WERI-Rb-1 (cell line): ENCODE measurements around the gene OBP2A.
"Not testable (repeated sequence)": the region's sequence is repeated elsewhere in the genome, so short reads cannot be mapped to it uniquely, and the experiment has no call there.

ENCODE experiments used
- DNase-seq: peaks from one replicate; pipeline ENCODE4 v3.0.0-alpha.2; 2020
- H3K27ac ChIP-seq: fragments of 250-450 bp; sonication (Bioruptor Pico); 2 replicates; pipeline ENCODE4 v1.5.1; 2020; ENCODE audit warnings: mild to moderate bottlenecking, moderate library complexity
- H3K27me3 ChIP-seq: fragments of 250-450 bp; sonication (Bioruptor Pico); 2 replicates; pipeline ENCODE4 v1.5.1; 2021; ENCODE audit warnings: mild to moderate bottlenecking, low read depth, moderate library complexity; ENCODE audit not compliant: insufficient read depth, severe bottlenecking
- H3K36me3 ChIP-seq: fragments of 250-450 bp; sonication (Bioruptor Pico); 2 replicates; pipeline ENCODE4 v1.5.1; 2020; ENCODE audit warnings: mild to moderate bottlenecking, moderate library complexity
- H3K4me3 ChIP-seq: 2 replicates; pipeline ENCODE4 v1.5.1; 2011; ENCODE audit warnings: low read depth, mild to moderate bottlenecking, control low read depth, low read length
- H3K9me3 ChIP-seq: fragments of 250-450 bp; sonication (Bioruptor Pico); 2 replicates; pipeline ENCODE4 v1.5.1; 2021; ENCODE audit warnings: mild to moderate bottlenecking, moderate library complexity; ENCODE audit not compliant: severe bottlenecking
- TF ChIP-seq, protein P1 (sequence below): IDR thresholded peaks from 2 replicates; pipeline ENCODE4 v1.5.1; 2011; ENCODE audit warnings: low read depth, mild to moderate bottlenecking, control low read depth, inconsistent platforms, low read length

OBP2A gene

DNA sequence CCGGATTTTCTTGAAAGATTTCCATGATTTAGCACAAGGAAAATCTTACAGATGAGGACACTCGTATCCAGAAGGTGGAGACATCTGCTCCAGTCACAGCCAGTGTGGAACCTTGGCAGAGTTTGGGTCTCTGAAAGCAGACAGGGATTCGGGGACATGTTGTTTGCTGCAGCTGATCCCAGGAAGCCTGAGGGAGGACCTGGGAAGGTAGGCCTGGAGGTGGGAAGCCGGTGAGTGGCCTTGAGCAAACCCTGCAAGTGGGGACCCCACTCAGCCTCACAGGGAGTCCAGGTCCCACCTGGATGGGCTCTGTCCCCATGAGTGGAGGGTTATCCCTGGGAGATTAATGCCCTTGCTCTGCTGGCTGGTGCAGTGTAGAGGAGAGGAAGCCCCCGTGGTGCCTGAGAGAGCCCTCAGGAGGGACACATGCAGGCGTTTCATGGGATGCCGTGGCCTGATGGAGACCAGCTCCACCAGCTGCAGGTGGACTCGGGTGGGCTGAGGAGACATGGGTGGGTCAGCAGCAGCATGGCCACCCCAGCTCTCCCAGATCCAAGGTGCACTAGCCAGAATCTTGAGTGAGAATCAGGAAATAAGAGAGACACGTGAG, 37.6 kb upstream of the OBP2A start:
- Histone ChIP-seq H3K36me3 (peaks cover 22% of the 10 kb centered on the region), H3K9me3 (peaks cover 7% of the 10 kb centered on the region), H3K27ac (no peak overlapping the region), H3K4me3 (no peak overlapping the region), H3K27me3 (no peaks in the 10 kb centered on the region)
- DNase-seq, result peak; percentile 2
- TF ChIP-seq, protein P1, sequence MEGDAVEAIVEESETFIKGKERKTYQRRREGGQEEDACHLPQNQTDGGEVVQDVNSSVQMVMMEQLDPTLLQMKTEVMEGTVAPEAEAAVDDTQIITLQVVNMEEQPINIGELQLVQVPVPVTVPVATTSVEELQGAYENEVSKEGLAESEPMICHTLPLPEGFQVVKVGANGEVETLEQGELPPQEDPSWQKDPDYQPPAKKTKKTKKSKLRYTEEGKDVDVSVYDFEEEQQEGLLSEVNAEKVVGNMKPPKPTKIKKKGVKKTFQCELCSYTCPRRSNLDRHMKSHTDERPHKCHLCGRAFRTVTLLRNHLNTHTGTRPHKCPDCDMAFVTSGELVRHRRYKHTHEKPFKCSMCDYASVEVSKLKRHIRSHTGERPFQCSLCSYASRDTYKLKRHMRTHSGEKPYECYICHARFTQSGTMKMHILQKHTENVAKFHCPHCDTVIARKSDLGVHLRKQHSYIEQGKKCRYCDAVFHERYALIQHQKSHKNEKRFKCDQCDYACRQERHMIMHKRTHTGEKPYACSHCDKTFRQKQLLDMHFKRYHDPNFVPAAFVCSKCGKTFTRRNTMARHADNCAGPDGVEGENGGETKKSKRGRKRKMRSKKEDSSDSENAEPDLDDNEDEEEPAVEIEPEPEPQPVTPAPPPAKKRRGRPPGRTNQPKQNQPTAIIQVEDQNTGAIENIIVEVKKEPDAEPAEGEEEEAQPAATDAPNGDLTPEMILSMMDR, result no peak

DNA sequence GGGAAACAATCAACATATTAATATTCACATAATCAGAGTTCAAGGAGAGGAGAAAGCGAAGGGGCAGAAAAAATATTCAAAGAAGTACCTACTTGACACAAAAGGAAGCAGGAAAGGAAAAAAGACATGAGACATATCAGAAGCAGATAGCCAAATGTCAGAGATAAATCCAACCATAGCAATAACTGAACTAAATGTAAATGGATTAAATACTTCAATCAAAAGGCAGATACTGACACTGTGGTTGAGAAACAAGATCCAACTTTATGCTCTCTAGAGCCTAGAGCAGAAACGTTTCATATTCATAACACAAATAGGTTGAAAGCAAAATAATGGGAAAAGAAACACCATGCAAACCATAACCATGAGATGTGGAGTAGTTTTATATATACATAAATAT, 36.5 kb upstream of the OBP2A start:
- H3K27me3 ChIP-seq, result no peaks in the 10 kb centered on the region
- H3K4me3 ChIP-seq, result no peak overlapping the region
- TF ChIP-seq, protein P1, result no peak
- H3K9me3 ChIP-seq, result peaks cover 7% of the 10 kb centered on the region
- peaks cover 11% of the 10 kb centered on the region for H3K36me3 ChIP-seq
- H3K27ac ChIP-seq, result no peak overlapping the region
- no peak for DNase-seq

DNA sequence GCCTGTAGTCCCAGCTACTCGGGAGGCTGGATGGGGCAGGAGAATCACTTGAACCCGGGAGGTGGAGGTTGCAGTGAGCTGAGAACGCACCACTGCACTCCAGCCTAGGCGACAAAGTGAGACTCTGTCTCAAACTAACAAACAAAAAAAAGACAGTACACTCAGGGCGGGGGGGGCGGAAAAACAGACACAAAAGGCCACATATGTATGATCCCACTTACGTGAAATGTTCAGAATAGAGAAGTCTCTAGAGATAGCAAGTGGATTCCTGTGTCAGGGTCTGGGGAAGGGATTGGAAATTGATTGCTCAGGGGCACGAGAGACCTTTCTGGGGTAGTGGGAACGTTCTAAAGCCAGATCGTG, 33.7 kb upstream of the OBP2A start:
- Histone ChIP-seq H3K4me3 (no peak overlapping the region), H3K27me3 (no peaks in the 10 kb centered on the region), H3K36me3 (no peaks in the 10 kb centered on the region), H3K9me3 (peaks cover 7% of the 10 kb centered on the region), H3K27ac (no peak overlapping the region)
- TF ChIP-seq, protein P1, result no peak
- no peak for DNase-seq

DNA sequence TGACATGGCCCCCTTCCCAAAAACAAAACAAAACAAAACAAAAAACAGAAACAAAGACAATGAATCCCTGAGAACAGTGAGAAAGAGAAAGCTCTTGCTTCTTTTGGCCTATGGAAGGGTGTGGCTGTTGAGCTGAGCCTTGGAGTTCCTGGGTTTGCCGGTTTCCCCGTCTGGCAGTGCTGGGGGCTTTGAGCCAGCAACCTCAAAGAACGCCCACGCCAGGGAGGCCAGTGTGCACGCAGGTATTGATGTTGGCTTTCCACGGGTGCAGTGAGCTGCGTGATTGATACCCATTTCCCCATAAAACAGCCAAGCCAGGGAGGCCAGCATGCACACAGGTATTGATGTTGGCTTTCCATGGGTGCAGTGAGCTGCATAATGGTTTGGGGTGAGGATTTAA, 33.0 kb upstream of the OBP2A start:
- DNase-seq, result no peak
- no peak overlapping the region for H3K4me3 ChIP-seq
- TF ChIP-seq, protein P1, result no peak
- H3K36me3 ChIP-seq, result no peaks in the 10 kb centered on the region
- no peaks in the 10 kb centered on the region for H3K27me3 ChIP-seq
- peaks cover 7% of the 10 kb centered on the region for H3K9me3 ChIP-seq
- no peak overlapping the region for H3K27ac ChIP-seq

DNA sequence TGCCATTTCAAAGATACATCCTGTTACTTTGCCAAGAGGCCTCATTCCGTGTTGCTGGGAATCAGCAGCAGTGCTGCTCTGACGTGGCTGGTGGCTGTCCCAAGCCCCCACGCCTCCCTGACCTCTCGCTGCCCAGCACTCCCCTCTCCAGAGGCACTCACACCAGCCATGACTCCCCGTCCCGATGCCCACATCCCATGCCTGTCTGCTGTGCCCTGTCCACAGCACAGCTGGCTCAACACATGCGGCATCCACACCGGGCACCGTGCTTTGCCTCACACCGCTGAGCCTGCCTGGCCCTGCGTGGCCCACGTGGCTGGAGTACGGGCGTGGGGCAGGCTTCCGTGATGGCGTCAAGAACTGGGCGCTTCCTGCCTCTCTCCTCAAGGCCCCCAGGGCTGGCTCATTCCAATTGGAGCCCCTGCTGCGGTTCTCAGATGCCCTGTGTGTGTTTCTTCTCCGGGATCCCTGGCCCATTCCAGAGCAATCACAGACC, 32.5 kb upstream of the OBP2A start:
- H3K4me3 ChIP-seq, result no peak overlapping the region
- DNase-seq, result no peak
- no peaks in the 10 kb centered on the region for H3K27me3 ChIP-seq
- TF ChIP-seq, protein P1, result no peak
- no peak overlapping the region for H3K27ac ChIP-seq
- H3K36me3 ChIP-seq, result no peaks in the 10 kb centered on the region
- H3K9me3 ChIP-seq, result peaks cover 7% of the 10 kb centered on the region

DNA sequence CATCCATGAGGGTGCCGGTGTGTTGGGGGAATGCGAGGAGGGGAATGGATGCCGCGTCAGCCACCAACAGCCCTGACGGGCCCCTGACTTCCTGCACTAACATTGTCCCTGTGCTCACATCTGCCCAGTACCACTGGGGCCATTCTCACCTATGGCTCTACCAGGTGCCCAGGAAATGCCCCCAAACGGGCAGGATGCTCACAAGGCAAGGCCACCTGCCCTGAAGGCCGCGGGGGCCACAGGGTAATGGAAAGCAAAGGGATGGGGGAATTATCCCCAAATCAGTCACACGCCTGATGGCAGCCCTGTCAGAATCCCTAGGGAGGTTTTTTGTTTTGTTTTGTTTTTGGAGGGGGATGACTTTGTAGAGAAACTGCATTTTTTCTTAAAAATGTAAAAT, 32.0 kb upstream of the OBP2A start:
- not testable (repeated sequence) for H3K9me3 ChIP-seq, H3K4me3 ChIP-seq, DNase-seq, H3K27ac ChIP-seq, H3K27me3 ChIP-seq, H3K36me3 ChIP-seq
